Dermis lymphatic vessel endothelial cell (primary cell): ENCODE results near the gene SLC6A11. TPM values are rescaled to one million over a fixed set of nuclear protein-coding genes. Genes with fewer than 3 reads are reported as not detected.

Experiments
- total RNA-seq: library from RNA; depleted of rRNA; stranded (reverse); fragments of >200 nt; gene quantifications from 2 replicates; pipeline ENCODE4 v1.2.1, GENCODE V29; 2014

The SLC6A11 gene
- not detected in 2 replicates for total RNA-seq

GRCh38 chr3:10816019-10816862 lies at the start of gene SLC6A11:
TSS of gene SLC6A11 (plus strand) at chr3:10816228. CDS start at chr3:10816266, 38 bp downstream.

Other genes starting within 250 kb of the SLC6A11 start
- not detected in 2 replicates for gene SLC6A1, start 176.5 kb downstream of the SLC6A11 start, total RNA-seq